Esophagus mucosa (tissue), 1 donor: Measurements from ENCODE around the gene SAMD9L. TPM values are rescaled to one million over a fixed set of nuclear protein-coding genes. Genes with fewer than 3 reads are reported as not detected.

Experiments
- ATAC-seq: fragments of 200-7000 bp; cut with Tn5 transposase; one replicate; pipeline ENCODE4 v1.9.1; 2020
- total RNA-seq: library from RNA; stranded (reverse); gene quantifications from one replicate; pipeline ENCODE4 v1.2.4, GENCODE V29; 2023
- donor health status: DM: yes; HTN: yes; CAD: no.

The SAMD9L gene
- total RNA-seq, result 4.6 TPM

- no peak for ATAC-seq
Observed at GRCh38 chr7:93148144-93148543, at the start of gene SAMD9L. Gene SAMD9L, minus strand, starts transcription at chr7:93148385. Its CDS starts 12,414 bp downstream, at chr7:93135971.

DNA sequence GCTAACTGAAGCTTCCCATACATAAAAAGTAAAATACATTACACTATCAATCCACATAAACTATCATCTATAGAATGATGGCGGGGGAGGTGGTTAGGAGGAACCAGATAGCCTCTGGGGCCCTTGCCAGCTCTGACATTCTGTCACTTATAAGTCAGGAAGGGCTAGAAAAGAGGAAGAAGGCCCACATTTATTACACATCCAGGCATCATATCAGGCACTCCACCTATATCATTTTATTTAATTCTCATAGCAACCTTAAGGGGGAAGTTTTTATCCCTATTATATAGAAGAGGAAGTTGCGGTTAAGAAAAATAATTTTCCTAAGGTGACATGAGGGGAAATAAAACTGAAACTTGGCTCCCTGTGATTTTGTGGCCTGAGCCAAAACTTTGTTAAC is 48.2 kb upstream of the SAMD9L start:
- ATAC-seq, result no peak

DNA sequence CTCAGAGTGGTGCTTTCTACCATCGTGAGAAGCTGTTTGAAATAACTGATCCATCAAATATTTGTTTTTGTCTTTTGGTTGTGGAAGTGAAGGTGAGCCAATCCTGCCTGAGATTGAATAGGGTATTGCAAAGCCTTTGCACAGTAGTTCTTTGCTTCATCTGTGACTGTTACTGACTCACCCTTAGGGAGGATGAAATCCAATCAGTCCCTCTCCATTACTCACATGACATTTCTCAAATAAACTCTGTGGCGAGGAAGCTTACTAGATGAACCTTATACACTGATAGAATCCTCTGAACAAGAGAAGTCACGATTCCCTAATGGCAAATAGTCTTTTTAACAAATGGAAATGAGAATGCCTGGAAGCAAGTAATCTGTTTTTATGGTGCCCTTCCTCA is 46.2 kb upstream of the SAMD9L start:
- ATAC-seq, result peak; percentile 89

DNA sequence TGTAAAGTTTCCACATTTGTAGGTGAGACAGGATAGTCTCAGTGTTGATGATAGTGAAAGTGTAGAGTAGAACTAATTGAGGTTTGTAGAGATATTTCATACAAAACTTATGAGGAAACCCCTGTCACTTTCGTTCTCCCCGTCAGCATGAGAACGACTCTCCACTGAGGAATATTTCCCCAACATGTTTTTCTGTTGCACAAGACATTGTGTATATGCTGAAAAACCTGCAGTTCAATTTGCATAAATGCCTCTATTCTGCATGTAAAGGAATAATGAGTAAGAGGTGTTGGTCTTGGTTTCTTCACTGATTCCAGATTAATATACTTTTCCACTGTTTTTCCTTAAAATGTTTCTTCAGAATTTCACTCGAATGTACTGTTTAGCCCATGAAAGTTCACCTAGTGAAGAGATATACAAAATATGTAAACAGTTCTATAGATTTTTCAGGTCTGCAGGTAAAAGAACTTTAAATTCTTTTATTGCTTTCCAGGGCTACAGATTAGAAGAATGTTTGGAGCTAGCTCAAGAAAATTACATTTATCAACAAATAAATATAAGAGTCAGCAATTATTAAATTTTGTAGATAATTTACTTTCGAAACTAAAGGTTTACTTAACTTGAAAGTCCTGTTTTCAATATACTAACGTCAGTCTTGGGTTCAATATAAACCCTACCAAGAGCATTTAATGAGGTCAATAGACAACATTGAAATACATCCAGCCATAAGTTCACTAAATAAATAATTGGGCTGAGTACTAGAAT is 40.9 kb upstream of the SAMD9L start:
- no peak for ATAC-seq

- no peak for ATAC-seq
Observed at GRCh38 chr7:93185303-93186027, 37.3 kb upstream of the SAMD9L start.

- no peak for ATAC-seq
Observed at GRCh38 chr7:93179173-93179572, 31.0 kb upstream of the SAMD9L start.

DNA sequence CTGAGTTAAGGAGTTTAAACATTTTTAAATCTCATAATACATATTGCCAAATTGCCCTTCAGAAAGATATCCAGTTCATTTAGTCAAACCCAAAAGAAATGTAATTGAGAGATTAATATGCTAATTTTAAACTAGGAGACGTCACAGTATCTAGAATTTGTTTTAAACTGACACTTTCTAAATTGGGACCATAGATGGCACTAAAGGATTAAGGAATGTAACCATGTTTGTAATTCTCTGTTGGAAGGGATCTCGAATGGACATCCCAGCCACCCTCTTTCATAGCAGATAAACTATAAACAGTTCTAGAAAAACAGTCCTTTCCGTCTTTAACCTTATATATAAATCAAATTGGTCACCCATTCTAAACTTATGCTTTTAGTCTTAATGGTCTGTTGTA is 30.0 kb upstream of the SAMD9L start:
- no peak for ATAC-seq

DNA sequence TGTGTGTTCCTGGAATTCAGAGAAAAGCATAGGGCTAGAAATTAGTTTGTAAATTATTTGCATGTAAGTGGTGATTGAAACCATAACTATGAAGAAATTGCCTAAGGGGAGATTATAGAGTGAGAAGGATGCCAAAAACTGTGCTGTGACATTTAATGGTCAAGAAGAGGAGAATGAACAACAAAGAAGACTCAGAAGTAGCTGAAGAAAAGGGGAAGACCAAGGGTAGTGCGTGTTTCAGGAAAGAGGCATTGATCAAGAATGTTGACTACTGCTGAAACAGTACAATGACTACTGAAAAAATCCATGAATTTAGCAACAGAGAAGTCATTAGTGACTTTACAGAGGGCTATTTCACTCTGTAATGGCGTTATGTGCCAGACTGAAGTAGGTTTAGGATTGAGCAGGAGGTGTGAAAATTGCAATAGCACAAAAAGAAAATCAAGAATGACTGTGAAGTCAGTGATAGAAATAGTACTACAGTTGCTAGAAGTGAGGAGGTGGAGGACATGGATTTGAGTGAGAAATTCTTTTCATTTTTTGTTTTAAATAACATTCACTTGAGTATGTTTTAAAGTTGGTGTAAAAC is 28.9 kb upstream of the SAMD9L start:
- no peak for ATAC-seq

GRCh38 chr7:93175219-93175618 is 27.0 kb upstream of the SAMD9L start:
- no peak for ATAC-seq

DNA sequence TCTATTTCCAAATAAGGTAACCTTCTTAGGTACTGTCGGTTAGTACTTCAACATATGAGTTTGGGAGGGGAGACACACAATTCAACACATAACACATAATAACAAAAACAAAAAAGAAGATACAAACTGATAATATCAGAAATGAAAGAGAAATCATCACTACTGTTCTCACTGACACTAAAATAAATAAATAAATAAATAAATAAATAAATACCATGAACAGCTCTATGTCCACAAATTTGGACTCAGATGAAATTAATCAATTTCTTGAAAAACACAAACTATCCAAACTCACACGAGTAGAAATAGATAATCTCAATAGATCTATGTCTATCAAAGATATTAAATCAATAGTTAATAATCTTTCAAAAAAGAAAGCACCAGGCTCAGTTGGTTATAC is 24.5 kb upstream of the SAMD9L start:
- ATAC-seq, result no peak

DNA sequence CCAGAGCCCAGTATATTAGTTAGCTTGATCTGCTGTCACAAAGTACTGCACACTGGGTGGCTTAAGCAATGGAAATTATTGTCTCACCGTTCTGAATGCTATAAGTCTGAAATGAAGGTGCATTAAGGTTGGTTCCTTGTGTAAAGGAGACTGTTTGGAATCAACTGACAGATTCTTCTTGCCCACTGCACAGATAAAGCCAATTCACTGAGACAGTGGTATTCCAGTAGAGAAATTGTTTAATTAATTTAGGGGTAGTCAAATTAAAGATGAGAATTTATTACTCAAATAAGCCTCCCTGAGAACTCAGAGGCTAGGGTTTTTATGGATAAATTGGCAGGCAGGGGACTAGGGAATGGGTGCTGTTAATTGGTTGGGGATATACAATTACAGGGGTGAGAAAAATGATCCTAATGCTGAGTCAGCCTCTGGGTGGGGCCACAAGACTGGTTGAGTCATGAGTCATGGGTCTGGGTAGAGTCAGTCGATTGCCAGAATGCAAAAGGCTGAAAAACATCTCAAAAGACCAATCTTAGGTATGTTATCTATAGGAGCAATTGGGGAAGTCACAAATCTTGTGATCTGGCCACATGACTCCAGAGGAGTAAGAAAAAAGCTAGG is 23.5 kb upstream of the SAMD9L start:
- ATAC-seq, result no peak

DNA sequence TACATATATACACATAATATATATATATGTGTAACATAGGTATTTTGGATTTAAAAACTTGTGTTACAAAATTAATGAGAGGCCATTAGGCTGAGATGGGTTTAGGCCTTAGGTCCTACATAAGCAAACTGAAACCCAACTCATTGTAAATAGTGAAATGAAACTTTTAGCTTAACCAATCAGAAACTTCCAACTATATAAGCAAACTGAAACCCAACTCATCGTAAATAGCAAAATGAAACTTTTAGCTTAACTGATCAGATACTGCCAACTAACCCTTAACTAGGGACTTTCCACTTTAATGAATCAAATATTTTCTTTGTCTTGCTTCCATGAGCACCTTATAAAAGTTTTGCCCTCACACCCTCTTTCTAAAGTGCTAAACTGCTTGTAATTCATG is 17.3 kb upstream of the SAMD9L start:
- ATAC-seq, result no peak

DNA sequence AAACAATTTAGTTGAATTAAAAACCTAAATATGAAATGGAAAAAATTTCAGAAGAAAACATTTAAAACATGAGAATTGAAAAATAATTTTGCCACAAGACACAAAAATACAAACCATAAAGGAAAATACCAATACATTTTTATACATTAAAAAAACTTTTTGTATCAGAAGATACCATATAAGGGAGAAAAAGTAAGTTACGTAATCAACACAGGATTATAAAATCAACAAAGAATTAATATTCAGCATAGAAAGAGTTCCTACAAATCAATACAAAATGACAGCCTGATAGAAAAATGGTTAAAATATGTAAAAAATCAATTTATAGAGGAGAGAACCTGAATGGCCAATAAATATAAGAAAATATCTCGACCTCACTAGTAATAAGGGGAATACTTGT is 16.6 kb upstream of the SAMD9L start:
- no peak for ATAC-seq

- no peak for ATAC-seq
Observed at GRCh38 chr7:93161181-93161762, 13.1 kb upstream of the SAMD9L start.

DNA sequence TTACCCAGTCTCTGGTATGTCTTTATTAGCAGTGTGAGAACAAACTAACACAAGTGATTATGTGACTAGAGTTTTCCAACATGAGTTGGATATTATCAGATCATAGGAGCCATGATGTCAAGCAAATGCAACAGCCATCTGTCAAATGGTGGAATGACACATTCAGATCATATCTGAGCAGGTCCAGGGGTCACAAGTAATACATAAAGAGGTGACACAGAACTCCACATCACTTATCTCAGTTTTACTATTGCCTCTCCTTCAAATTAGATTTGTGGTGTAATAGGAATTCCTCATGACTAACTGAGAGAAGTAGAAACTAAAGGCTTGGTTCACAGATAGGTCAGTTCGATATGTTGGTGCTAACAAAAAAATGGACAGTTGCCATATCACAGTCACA is 12.2 kb upstream of the SAMD9L start:
- ATAC-seq, result no peak

- ATAC-seq, result no peak
Observed at GRCh38 chr7:93159490-93159889, 11.3 kb upstream of the SAMD9L start.

GRCh38 chr7:93156884-93157283 is 8.7 kb upstream of the SAMD9L start:
- no peak for ATAC-seq

- ATAC-seq, result peak; percentile 42
Observed at GRCh38 chr7:93150200-93150835, 2.1 kb upstream of the SAMD9L start.

DNA sequence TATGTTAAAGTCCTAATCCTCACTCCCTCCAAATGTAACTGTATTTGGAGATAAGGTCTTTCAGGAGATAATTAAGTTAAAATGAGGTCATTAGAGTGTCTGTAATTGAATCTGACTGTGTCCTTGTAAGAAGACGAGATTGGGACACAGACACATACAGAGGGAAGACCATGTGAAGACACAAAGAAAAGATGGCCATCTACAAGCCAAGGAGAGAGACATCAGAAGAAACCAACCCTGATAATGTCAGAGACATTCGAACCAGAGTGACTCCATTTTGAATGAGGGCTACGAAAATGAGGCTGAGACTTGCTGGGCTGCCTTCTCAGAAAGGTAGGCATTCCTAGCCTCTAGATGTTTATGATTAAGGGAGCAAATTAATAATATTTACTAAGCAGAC is 542 bp upstream of the SAMD9L start:
- no peak for ATAC-seq

DNA sequence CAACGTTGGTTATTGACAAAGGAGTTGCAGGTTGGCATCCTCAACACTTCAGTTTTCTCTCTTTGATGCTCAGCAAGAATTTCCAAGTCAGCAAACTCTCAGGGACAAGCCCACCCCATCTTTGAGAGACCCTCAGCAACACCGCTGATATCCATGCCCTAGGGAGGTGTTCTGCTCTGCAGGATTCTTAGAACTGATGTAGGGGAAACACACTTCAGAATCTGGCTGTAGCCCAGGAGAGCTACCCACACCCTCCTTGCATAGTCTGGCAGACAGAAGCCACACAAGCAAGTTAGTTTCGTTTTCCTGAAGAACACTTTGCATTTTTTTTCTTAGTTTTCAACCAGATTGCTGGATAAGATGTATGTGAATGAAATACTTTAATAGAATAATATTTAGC is 822 bp downstream of the SAMD9L start:
- ATAC-seq, result peak; percentile 59

GRCh38 chr7:93146472-93147141 is 1.6 kb downstream of the SAMD9L start:
- ATAC-seq, result no peak

DNA sequence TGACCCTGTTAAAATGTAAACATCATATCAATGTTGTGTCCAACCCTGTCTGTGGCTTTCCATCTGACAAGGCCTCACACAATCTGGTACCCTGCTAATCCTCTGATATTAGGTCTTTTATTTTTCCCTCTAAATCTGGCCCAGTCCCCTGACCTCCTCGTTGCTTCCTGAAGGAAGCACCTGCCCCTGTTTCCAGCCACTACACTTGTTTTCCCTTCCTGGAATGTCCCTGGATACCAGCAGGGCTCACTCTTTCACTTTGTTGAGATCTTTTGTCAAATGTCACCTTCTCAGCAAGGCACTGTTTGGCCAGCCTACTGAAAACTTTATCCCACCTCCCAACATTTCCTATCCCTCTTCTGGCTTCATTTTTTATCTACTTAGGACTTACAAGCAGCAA is 2.1 kb downstream of the SAMD9L start:
- ATAC-seq, result no peak
